Ectodermal cell (in vitro differentiated cells): ENCODE data around the gene INSR.

Experiments
- H3K27ac ChIP-seq: 2 replicates; pipeline ENCODE4 v1.7.0; 2013; ENCODE audit warnings: mild to moderate bottlenecking, low read depth, low read length; ENCODE audit not compliant: insufficient read depth, poor library complexity, severe bottlenecking
- H3K27me3 ChIP-seq: 2 replicates; pipeline ENCODE4 v1.7.0; 2013; ENCODE audit warnings: mild to moderate bottlenecking, low read length; ENCODE audit not compliant: insufficient read depth, control insufficient read depth, poor library complexity, severe bottlenecking
- H3K36me3 ChIP-seq: one replicate; pipeline ENCODE4 v1.7.0; 2013; ENCODE audit warnings: low read length; ENCODE audit not compliant: control insufficient read depth, insufficient read depth
- H3K4me1 ChIP-seq: one replicate; pipeline ENCODE4 v1.7.0; 2013; ENCODE audit warnings: low read length; ENCODE audit not compliant: control insufficient read depth, insufficient read depth
- H3K4me3 ChIP-seq: 2 replicates; pipeline ENCODE4 v1.7.0; 2013; ENCODE audit warnings: low read depth, low read length, control low read depth; ENCODE audit not compliant: insufficient read depth
- H3K9me3 ChIP-seq: 2 replicates; pipeline ENCODE4 v1.7.0; 2013; ENCODE audit warnings: mild to moderate bottlenecking, low read length, moderate library complexity; ENCODE audit not compliant: control insufficient read depth
- WGBS, 2 experiments: methylation state at CpG; one replicate each; pipeline ENCODE4 v1.1.7; 2013; ENCODE audit warnings: missing lambda C conversion rate in 2 of 2; 5-methylcytosine and 5-hydroxymethylcytosine counted together

The INSR gene

DNA sequence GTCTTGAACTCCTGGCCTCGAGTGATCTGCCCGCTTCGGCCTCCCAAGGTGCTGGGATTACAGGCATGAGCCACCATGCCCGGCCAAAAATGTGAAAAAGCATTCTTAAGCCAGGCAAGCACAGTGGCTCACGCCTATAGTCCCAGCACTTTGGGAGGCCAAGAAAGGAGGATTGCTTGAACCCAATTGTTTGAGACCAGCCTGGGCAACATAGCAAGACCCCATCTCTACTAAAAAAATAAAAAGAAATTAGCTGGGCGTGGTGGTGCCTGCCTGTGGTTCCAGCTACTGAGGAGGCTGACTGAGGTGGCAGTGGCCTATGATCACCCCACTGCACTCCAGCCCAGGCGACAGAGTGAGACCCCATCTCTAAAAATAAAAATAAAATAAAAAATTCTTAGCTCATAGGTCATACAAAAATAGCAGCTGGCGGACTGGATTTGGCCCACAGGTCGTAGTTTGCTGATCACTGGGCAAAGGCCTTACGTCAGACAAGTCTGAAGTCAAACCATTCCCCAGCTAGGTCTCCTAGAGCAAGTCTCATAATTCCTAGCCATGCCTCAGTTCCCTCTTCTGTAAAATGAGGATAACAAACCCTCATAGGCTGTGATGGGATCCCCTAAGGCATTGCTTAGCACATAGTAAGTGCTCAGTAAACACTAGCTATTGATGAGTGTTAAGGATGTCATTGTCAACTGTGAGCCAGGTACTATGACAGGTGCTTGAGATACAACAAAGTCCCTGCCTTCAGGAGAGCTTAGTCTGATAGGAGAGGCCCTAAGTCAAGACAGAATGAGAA is 36.0 kb downstream of the INSR start:
- H3K36me3 ChIP-seq, result no peaks in the 10 kb centered on the region
- WGBS, 2 experiments, result 91 to 94% methylated on average over 10 of the region's 10 CpGs
- no peak overlapping the region for H3K4me3 ChIP-seq
- no peaks in the 10 kb centered on the region for H3K9me3 ChIP-seq
- no peak overlapping the region for H3K27ac ChIP-seq
- no peaks in the 10 kb centered on the region for H3K4me1 ChIP-seq
- H3K27me3 ChIP-seq, result no peaks in the 10 kb centered on the region

DNA sequence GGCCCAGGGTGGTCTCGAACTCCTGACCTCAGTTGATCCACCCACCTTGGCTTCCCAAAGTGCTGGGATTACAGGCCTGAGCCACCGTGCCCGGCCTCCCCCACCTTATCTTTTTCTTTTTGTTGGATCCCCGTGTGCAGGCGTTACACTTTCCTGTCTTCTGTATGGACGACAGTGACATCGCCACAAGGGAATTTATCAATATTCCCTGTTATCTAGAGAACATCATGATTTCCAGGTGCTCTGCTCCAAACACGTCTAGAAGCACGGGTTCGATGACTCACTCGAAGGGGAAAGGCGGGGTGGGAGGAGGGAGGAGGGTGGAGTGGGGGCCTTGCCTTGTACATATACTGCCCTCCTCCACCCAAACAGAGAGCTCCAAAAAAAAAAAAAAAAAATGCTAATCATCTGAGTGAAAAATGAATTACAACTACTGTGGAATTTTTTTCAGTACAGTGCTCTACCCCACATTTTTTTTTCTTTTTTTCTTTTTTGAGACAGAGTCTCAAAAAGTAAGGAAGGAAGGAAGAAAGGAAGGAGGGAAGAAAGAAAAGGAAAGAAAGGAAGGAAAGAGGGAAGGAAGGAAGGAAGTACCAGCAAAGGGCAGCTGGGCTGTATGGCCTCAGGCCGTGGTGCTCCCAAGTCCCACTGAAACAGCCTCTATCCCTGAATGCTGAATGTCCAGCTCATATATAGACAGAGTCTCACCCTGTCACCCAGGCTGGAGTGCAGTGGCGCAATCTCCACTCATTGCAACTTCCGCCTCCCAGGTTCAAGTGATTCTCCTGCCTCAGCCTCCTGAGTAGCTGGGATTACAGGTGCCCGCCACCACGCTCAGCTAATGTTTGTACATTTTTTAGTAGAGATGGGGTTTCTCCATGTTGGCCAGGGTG is 36.8 kb downstream of the INSR start:
- H3K27me3 ChIP-seq, result no peaks in the 10 kb centered on the region
- H3K27ac ChIP-seq, result no peak overlapping the region
- WGBS, 2 experiments, result 88 to 91% methylated on average over 12 to 14 of the region's 17 CpGs
- H3K9me3 ChIP-seq, result no peaks in the 10 kb centered on the region
- H3K4me3 ChIP-seq, result no peak overlapping the region
- no peaks in the 10 kb centered on the region for H3K36me3 ChIP-seq
- no peaks in the 10 kb centered on the region for H3K4me1 ChIP-seq

DNA sequence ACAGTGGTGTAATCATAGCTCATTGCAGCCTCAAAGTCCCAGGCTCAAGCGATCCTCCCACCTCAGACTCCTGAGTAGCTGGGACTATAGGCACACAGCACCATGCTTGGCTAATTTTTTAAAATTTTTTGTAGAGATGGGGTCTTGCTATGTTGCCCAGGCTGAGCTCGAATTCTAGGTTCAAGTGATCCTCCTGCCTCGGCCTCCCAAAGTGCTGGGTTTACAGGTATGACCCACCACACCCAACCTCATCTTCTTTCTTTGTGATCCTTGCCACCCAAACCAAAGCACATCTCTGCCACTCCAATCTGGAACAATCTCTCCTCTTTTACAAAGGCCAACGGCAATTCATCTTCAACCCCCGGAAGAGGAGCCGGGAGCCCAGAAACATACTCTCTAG is 38.6 kb downstream of the INSR start:
- Histone ChIP-seq H3K9me3 (no peaks in the 10 kb centered on the region), H3K4me1 (no peaks in the 10 kb centered on the region), H3K36me3 (no peaks in the 10 kb centered on the region), H3K27me3 (no peaks in the 10 kb centered on the region), H3K4me3 (no peak overlapping the region), H3K27ac (no peak overlapping the region)
- 92 to 94% methylated on average over 6 of the region's 6 CpGs for WGBS, 2 experiments

DNA sequence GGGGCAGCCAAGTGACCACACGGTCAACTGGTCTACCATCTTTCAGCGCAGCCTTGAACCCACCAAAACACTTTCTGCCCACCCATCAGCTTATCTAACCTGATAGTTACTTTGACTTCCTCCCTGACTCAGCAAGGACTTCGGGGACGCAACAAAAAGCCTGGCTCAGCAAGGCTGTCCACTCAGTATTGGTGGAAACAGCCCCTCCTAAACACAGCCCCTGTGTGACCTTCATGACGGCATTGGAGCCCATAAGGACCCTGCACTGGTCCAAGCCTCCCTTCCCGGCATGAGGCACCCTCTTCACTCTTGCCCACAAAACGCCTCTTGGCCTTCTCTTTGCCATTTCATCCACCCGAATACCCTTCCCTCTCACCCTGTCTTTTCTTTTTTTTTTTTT is 39.1 kb downstream of the INSR start:
- WGBS, 2 experiments, result 92% methylated on average over 8 of the region's 8 CpGs
- H3K27ac ChIP-seq, result no peak overlapping the region
- H3K9me3 ChIP-seq, result no peaks in the 10 kb centered on the region
- H3K36me3 ChIP-seq, result no peaks in the 10 kb centered on the region
- H3K4me1 ChIP-seq, result no peaks in the 10 kb centered on the region
- H3K4me3 ChIP-seq, result no peak overlapping the region
- no peaks in the 10 kb centered on the region for H3K27me3 ChIP-seq

DNA sequence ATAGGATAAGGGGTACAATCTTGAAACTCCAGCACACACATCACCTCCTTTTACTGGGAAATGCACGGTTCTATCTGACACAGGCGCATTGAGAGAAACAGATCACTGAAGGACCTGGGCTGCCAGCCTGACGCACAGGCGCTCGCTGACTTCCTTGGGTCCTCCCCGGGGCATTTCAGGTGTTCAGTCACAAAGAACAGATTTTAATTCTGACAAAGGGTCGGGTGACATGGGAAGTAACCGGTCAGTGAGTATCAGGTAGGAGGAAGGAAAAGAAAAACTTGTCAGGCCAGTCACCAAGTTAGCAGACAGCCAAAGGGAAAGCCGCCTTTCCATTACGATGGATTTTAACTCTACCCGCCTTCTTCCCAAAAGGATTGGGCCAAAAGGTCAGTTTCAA is 39.6 kb downstream of the INSR start:
- Histone ChIP-seq H3K27ac (no peak overlapping the region), H3K36me3 (no peaks in the 10 kb centered on the region), H3K4me1 (no peaks in the 10 kb centered on the region), H3K27me3 (no peaks in the 10 kb centered on the region), H3K9me3 (no peaks in the 10 kb centered on the region), H3K4me3 (no peak overlapping the region)
- WGBS, 2 experiments, result 90 to 91% methylated on average over 11 of the region's 11 CpGs

DNA sequence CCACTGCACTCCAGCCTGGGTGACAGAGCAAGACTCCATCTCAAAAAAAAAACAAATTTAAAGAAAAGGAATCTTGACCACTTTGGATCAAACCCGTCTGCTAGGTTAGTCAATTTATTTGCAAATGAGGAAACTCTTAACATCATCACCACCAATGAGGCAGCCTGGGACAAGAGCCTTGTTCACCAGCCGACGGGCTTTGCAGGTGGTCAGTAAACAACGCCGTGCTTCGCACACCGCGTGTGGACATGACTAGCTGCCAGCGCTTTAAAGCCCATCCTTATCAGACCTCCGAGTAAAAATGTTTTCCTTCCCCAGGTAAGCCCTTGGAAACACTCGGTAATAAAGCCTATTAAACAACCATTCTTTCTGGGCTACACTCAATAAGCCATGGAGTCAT is 41.9 kb downstream of the INSR start:
- WGBS, 2 experiments, result 79 to 85% methylated on average over 11 of the region's 11 CpGs
- Histone ChIP-seq H3K9me3 (no peaks in the 10 kb centered on the region), H3K27ac (no peak overlapping the region), H3K4me1 (no peaks in the 10 kb centered on the region), H3K36me3 (no peaks in the 10 kb centered on the region), H3K27me3 (no peaks in the 10 kb centered on the region), H3K4me3 (no peak overlapping the region)

DNA sequence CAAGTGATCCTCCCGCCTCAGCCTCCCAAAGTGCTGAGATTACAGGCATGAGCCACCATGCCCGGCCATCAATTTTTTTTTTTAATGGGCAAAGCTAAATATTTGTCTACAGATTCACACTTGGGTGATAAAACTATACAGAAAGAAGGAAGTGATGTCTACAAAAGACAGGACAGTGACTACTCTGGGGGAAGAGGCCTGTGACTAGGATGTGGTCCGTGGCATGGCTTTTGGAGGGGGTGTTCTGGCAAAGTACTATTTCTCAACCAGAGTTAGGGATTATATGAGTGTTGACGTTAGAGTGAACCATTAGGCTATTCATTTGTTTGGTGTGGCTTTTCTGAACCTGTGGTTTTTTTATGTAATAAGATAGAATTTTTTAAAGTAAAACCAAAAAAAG is 42.7 kb downstream of the INSR start:
- H3K4me3 ChIP-seq, result no peak overlapping the region
- WGBS, 2 experiments, result 91 to 95% methylated on average over 4 of the region's 4 CpGs
- no peaks in the 10 kb centered on the region for H3K27me3 ChIP-seq
- H3K4me1 ChIP-seq, result no peaks in the 10 kb centered on the region
- no peaks in the 10 kb centered on the region for H3K36me3 ChIP-seq
- H3K9me3 ChIP-seq, result no peaks in the 10 kb centered on the region
- no peak overlapping the region for H3K27ac ChIP-seq

DNA sequence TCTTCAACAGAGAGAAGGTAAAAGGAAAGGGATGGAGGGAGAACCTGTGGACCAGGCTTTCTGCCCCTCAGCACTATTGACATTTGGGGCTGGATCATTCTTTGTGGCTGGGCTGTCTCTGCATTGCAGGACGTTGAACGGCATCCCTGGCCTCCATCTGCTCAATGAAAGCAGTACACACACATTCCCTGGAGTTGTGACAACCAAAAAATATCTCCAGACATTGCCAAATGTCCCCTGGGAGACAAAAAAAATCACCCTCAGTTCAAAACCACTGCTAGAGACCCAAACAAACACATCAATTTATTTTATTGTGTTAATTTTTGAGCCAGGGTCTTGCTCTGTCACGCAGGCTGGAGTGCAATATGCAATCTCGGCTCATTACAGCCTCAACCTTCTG is 43.3 kb downstream of the INSR start:
- no peaks in the 10 kb centered on the region for H3K36me3 ChIP-seq
- H3K27me3 ChIP-seq, result no peaks in the 10 kb centered on the region
- no peaks in the 10 kb centered on the region for H3K9me3 ChIP-seq
- no peak overlapping the region for H3K4me3 ChIP-seq
- H3K4me1 ChIP-seq, result no peaks in the 10 kb centered on the region
- H3K27ac ChIP-seq, result no peak overlapping the region
- WGBS, 2 experiments, result 66 to 76% methylated on average over 4 of the region's 4 CpGs

DNA sequence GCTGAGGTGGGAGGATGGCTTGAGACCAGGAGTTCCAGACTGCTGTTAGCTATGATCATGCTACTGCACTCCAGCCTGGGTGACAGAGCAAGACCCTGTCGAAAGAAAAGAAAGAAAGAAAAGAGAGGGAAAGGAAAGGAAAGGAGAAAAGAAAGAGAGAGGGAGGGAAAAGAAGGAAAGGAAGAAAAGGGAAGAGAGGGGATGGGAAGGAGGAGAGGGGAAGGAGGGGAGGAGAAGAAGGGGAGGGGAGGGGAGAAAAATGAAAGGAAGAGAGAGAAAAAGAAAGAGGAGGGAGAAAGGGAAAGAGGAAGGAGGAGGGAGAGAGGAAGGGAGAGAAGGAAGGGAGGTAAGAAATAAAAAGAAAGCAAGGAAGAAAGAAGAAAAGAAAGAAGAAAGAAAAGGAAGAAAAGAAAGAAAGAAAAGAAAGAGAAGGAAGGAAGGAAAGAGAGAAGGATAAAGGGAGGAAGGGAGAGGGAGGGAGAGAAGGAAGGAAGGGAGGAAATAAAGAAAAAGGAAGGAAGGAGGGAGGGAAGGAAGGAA is 44.1 kb downstream of the INSR start:
- Histone ChIP-seq H3K36me3 (no peaks in the 10 kb centered on the region), H3K27ac (no peak overlapping the region), H3K9me3 (no peaks in the 10 kb centered on the region), H3K4me1 (no peaks in the 10 kb centered on the region), H3K4me3 (no peak overlapping the region), H3K27me3 (no peaks in the 10 kb centered on the region)
- WGBS, 2 experiments, result 37 to 39% methylated on average over 1 of the region's 1 CpG

DNA sequence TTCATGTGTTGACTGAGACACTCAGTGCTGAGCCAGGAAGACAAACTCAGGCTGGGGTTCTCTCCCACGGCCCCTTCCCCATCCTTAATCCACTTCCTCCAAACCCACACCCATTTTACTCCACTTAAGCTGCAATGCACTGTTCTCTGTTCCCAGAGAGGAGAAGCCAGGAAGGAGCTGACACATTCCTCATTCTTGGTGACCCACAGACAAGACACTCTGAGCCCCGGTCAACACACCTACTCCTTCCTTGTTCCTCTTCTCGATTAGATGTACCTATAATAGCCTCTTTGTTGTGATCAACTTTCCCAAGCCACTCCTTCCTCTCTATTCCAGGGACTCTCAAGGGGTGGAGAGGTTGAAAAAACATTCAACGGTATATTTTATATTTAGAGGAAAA is 47.1 kb downstream of the INSR start:
- WGBS, 2 experiments, result 92 to 93% methylated on average over 4 of the region's 4 CpGs
- H3K36me3 ChIP-seq, result no peaks in the 10 kb centered on the region
- no peak overlapping the region for H3K27ac ChIP-seq
- no peaks in the 10 kb centered on the region for H3K4me1 ChIP-seq
- no peaks in the 10 kb centered on the region for H3K9me3 ChIP-seq
- H3K27me3 ChIP-seq, result no peaks in the 10 kb centered on the region
- no peak overlapping the region for H3K4me3 ChIP-seq
